Stimulated activated CD4-positive, alpha-beta T cell treated with anti-CD3 and anti-CD28 coated beads, Interleukin-15, amount 100 ng/mL, for 24 hours (primary cell): ENCODE data around the gene ACOX1.

Source experiments
- DNase-seq: peaks from one replicate; pipeline ENCODE4 v3.0.0-alpha.2; 2020

ACOX1 gene

GRCh38 chr17:75902406-75902805 is 76.6 kb downstream of the ACOX1 start:
- DNase-seq = no peak

DNA sequence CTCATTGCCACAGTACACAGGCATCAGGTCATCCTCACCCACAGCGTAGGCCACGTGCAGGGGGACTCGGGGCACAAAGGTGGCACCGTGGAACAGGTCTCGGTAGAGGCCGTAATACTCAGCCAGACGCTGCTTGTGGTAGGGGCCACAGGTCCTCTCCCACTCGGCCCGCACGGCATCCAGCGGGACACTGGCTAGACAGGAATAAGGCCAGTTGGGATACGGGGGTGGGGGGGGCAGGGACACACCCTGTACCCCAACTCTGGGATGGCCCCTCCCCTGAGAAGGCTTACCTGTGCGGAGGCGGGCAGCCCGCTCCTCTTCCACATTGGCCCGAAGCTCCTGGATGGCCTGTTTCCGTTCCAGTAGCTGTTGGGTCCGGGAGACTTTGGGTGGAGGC is 77.2 kb downstream of the ACOX1 start:
- no peak for DNase-seq

GRCh38 chr17:75900691-75901533 is 78.1 kb downstream of the ACOX1 start:
- no peak for DNase-seq

DNA sequence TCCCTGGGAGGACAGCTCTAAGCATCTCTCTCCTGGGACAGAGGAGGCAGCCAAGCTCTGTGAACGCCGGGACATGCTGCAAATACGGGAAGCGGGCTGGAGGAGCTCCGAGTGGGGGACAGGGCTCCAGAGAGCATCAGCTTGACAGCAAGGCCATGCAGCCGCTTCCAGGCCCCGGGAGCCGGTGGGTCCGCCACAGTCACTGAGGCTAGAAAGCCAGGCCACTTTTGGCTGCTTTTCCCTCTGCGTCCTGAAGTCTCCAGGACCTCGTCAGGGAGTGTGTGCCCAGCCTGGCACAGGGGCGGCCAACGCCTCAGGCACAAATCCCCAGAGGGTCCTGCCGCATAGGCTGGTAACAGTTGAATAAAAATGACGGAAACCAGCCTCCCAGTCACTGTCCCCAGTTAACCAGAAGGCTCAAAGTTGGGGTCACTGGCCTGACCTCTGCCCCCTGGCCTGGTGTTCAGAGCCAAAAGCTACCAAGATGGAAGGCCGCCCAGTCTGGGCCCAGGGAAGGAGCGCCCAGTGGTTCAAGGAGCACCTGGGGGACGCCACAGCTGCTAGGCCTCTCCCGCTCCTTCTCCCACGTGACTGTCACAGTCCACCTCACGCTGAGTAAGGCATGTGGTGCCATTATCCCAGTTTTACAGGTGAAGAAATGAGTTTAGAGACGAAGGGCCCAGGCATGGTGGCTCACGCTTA is 79.0 kb downstream of the ACOX1 start:
- no peak for DNase-seq

DNA sequence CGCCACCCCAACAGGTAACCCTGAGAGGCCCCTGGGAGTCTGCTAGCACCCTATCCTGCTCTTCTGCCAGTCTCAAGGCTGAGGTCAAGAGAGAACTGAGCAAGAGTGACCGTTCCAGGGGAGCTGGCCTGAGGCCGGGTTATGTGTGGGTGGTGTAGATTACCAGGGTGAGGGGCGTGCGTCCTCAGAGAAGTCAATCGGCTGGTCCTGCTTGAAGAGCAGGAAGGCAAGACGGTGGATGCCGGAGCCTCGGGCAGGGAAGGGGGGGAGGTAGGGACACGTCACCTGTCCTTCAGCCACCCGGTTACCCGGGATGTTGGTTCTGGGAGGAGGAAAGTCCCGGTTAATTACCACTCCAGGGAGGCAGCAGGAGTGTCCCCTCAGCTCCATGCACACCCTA is 79.6 kb downstream of the ACOX1 start:
- no peak for DNase-seq

DNA sequence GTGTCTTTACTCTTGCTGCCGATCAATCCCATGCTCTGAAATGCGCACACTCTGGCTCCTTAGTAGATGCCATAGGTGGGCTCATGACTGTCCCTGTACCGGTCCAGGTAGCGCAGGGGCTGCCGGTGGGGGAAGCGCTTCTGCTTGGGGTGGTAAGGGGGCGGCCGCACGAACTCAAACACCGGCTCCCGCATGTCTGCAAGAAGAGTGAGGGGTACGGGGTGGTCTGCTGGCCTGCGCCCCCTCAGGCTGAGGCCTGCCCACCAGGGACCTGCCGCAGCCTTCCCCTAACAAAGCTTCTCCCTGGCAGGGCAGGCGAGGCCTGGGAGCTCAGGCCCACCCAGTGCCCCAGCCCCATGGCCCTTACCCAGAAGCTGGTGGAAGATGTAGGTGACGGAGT is 80.2 kb downstream of the ACOX1 start:
- DNase-seq = no peak

DNA sequence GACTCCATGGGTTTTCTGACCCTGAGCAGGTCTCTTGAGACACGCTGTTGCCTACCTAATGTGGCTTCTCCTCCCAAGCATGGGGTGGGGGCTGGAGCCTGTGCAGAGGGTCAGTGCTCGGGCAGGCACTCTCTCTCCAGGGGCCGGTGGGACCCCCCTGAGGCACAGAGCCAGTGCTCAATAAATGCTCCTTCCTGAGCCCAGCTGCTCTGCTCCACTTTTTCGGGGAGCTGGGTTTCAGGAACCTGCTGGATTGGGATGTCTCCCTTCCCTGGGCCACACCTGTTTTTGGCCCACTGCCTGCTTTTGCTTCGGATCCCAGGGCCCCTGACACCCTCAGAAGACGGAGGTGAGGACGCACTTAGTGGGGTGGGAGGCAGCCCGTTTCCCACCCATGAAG is 80.9 kb downstream of the ACOX1 start:
- DNase-seq = no peak

DNA sequence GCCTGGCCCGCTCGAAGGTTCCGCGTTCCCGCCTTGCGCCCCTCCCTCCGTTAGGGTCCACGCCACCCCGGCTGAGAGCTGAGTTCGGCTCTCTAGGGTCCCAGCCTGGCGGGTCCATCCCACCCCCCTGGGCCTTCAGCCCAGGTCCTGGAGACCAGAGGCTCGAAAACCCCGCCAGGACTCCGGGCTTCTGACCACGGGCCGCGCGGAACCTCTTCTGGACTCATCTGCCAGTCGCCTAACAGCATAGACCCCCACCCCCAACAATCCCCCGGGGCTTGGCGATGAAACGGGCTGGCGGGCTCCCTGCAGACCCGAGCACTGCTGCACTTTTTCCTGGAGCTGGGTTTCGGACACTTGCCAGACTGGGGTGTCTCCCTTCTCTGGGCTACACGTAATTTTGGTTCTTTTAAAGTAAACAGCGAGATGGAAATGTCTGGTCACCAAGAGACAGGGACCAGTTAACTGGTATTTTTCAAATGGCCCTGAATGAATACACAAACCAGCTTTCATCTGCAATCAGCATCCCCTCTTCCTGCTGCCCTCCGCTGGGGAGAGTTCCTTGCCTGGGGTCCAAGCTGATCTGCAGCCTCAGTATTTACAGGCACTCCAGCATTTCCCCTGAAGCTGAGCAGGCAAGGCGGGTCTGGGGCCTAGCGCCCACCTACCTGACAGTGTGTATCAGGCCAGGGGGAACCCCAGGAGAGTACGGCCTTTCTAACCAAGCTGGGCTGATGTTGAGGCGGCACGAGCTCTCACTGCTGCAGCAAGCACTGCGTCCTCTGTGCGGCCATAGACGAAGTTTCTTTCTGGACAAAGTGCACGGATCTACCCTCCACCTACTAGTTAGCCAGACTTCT is 81.6 kb downstream of the ACOX1 start:
- DNase-seq = no peak

DNA sequence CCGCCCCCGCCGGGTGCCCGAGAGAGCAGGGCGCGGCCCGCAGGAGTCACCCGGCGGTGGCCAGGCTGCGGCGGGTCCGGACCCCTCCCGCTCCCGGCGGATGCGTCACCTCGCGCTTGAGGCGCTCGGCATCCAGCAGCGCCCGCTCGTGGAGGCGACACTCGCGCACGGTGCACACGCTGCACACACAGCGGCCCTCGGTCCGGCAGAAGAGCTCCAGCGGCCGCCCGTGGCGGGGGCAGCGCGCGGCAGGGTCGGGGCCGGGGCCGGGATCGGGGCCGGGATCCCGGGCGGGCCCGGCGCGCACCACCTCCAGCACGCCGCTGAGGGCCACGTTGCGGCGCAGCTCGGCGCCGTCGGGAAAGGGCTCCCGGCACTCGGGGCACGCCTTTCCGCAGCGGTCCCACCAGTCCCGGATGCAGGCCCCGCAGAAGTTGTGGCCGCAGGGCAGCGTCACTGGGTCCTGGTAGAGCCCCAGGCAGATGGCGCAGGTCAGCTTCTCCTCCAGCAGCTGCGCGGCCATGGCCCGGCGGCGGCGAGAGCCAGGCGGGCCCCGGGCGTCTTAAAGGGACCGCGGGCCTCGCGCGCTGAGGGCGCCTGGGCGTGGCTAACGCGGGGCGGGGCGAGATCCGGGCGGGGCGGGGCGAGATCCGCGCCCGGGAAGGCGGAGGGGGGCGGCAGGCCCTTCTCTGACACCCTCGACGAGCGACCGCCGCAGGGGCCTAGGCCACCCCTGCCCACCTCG is 82.4 kb downstream of the ACOX1 start, which contains the start of gene TRIM65:
TSS of gene TRIM65 (minus strand) at position 537 of the 745 bp plus-strand sequence. CDS start at position 523, 14 bp downstream.
- peak; percentile 84 for DNase-seq

DNA sequence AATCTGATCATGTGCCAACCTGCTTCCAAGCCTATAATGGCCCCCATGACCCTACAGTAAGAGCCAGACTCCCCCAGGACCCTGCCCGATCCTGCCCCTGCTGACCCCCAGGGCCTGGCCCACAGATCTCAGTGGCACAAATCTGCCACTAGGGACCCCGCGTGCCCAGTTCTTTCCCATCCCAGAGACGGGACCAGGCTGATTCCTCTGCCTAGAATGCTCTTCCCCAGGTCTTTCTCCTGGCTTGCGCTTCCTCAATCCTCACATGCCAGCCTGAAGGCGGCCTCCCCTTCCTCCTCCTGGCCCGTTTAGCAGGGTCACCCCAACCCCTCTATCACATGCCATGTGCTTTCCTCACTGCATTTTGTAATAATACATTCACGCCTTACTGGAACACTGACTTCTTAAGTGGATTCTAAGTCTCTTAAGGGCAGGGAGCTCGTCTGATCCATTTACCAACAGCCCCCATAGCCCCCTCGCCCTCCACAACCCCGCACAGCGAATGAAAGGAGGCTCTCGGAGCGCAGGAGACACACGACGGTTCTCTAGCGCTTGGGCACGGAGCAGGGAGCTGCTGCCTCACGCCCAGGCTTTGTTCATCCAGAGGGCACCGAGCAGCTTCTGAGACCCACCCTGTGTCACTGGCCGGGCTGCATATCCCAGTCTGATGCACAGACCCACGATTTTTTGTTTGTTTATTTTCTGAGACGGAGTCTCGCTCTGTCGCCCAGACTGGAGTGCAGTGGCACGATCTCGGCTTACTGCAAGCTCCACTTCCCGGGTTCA is 83.4 kb downstream of the ACOX1 start:
- DNase-seq = peak; percentile 38

DNA sequence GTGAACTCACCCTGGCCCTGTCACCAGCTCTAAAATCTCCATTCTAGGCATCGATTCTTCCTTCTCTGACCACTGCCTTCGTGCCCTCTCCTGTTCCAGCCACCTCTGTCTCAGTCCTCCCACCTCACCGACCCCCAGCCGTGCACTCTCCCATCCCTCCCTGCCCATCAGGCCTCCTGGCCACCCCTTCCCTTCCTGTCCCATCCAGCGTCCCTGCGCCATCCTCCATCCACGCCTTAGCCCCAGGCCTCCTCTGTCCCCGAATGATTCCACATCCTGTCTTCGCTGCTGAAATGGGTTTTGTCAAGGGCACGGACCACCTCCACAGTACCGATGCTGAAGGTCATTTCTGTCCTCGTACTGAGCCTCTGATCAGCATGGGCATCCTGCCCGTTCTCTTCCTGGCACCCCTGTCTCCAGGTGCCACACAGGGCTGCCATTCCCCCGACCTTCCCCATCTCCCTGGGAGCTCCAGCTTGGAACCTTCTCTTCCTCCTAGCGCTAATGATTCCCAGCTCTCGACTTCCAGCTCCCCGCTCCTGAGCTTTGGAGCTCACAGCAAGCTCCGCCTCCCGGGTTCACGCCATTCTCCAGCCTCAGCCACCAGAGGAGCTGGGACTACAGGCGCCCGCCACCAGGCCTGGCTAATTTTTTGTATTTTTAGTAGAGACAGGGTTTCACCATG is 84.8 kb downstream of the ACOX1 start:
- DNase-seq = no peak

GRCh38 chr17:75893305-75894048 is 85.5 kb downstream of the ACOX1 start:
- DNase-seq = no peak

- DNase-seq = no peak
Measured at GRCh38 chr17:75892556-75893224, 86.3 kb downstream of the ACOX1 start.

DNA sequence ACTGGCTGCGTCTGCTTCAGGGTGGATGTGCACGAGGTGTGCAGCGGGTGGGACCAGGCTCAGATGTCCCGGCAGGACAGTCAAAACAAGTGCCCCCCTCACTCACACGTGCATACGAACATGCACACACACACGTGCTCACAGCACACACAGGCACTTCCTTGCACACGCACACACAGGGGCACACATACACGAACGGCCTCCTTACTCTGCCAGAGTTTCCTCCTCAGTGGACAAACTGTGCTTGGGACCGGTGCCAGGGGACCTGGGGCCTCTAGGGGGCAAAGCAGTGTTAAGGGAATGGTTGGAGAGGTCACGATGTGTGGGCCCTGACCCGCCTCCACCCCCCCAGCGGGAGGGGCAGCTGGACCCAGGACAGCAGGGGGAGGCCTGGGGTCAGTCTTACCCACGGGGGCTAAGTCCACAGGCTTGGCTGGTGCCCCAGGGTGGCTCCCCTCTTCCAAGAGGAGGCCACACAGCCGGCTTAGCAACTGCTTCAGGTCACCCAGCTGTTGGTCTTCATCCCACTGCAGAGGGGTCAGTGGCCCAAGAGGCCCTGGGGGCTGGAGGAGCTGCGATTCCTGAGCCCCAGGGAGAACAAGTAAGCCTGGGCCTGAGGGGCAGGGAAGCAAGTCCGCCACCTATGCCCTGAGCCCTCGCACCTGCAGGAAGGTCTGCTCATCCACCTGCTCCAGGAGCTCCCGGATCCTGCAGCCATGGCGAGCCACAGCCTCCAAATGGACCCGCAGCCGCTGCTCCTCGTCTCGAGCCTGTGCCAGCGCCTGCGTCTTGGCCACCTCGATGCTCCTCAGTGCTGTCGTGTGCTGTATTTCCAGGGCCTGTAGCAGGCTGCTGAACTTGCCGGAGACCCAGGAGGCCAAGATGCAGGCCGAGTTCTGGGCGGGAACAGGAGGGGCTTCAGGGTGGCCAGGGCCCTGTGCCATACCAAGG is 87.1 kb downstream of the ACOX1 start:
- no peak for DNase-seq
